Common myeloid progenitor, CD34-positive (primary cell): ENCODE results near the gene SLC19A1.

Source experiments
- CTCF ChIA-PET: fragments of 350-600 bp; sonication (Branson Sonifier 250); formaldehyde crosslinking; loops from one replicate; lab custom pipeline; 2021; ENCODE audit warnings: antibody characterized with exemption; lab: Charles Lee
- POLR2A ChIA-PET: fragments of 350-600 bp; sonication (Branson Sonifier 250); formaldehyde crosslinking; loops from one replicate; lab custom pipeline; 2021; ENCODE audit warnings: antibody characterized with exemption; lab: Charles Lee
- DNase-seq, 3 donors: peaks; one replicate each; pipeline versions ENCODE4 v3.0.0 to v3.0.0-alpha.2; 2013
- H3K27ac ChIP-seq, 2 experiments: 1 replicate in 1 of 2; 2 replicates in 1 of 2; pipeline ENCODE4 v1.7.0; 2013; ENCODE audit warnings: inconsistent platforms in 2 of 2, low read length in 2 of 2, mild to moderate bottlenecking in 2 of 2, low read depth in 1 of 2, moderate library complexity in 1 of 2; ENCODE audit not compliant: severe bottlenecking in 2 of 2, insufficient read depth in 1 of 2, poor library complexity in 1 of 2
- H3K27me3 ChIP-seq, 5 experiments: replicated peaks in 2 of 5; 1 replicate in 3 of 5; 2 replicates in 2 of 5; pipeline versions ENCODE4 v1.6.1 to v1.7.0; 2013; ENCODE audit warnings: low read length in 4 of 5, mild to moderate bottlenecking in 2 of 5, moderate library complexity in 2 of 5, inconsistent platforms in 1 of 5; ENCODE audit not compliant: insufficient read depth in 5 of 5, control insufficient read depth in 4 of 5
- H3K36me3 ChIP-seq, 4 experiments: 1 replicate in 2 of 4; 2 replicates in 2 of 4; pipeline versions ENCODE4 v1.6.1 to v1.7.0; 2013; ENCODE audit warnings: low read length in 3 of 4, control low read depth in 1 of 4, mild to moderate bottlenecking in 1 of 4; ENCODE audit not compliant: control insufficient read depth in 4 of 4, insufficient read depth in 4 of 4
- H3K4me1 ChIP-seq, 4 experiments: 1 replicate in 3 of 4; 2 replicates in 1 of 4; pipeline versions ENCODE4 v1.6.1 to v1.7.1; 2013; ENCODE audit warnings: low read length in 3 of 4, mild to moderate bottlenecking in 3 of 4, control low read depth in 1 of 4, inconsistent platforms in 1 of 4, moderate library complexity in 1 of 4; ENCODE audit not compliant: control insufficient read depth in 4 of 4, insufficient read depth in 4 of 4; ENCODE audit errors: control extremely low read depth in 1 of 4
- H3K4me3 ChIP-seq, 7 experiments: 1 replicate in 4 of 7; 2 replicates in 3 of 7; pipeline versions ENCODE4 v1.5.1 to v1.7.0; 2013; ENCODE audit warnings: mild to moderate bottlenecking in 7 of 7, low read length in 6 of 7, moderate library complexity in 6 of 7, inconsistent platforms in 2 of 7, low read depth in 2 of 7, control low read depth in 1 of 7; ENCODE audit not compliant: insufficient read depth in 4 of 7, control insufficient read depth in 1 of 7; ENCODE audit errors: extremely low read depth in 1 of 7
- H3K9me3 ChIP-seq, 5 experiments: 1 replicate in 4 of 5; 2 replicates in 1 of 5; pipeline versions ENCODE4 v1.6.1 to v1.7.1; 2013; ENCODE audit warnings: low read length in 4 of 5, mild to moderate bottlenecking in 2 of 5, inconsistent platforms in 1 of 5, low read depth in 1 of 5, moderate library complexity in 1 of 5; ENCODE audit not compliant: control insufficient read depth in 4 of 5, insufficient read depth in 2 of 5; ENCODE audit errors: control extremely low read depth in 1 of 5
- WGBS: methylation state at CpG from one replicate; pipeline ENCODE4 v1.1.5; 2013; ENCODE audit not compliant: insufficient coverage; 5-methylcytosine and 5-hydroxymethylcytosine counted together

The SLC19A1 gene

GRCh38 chr21:45580576-45581321, 38.5 kb upstream of the SLC19A1 start:
- peaks cover 0 to 10% (median 0%) of the 10 kb centered on the region in 5 experiments for H3K27me3 ChIP-seq
- 72% methylated on average over 33 of the region's 33 CpGs for WGBS
- POLR2A ChIA-PET: no interaction called here

GRCh38 chr21:45580181-45580575, 37.9 kb upstream of the SLC19A1 start:
- Histone ChIP-seq H3K36me3 (no peaks in the 10 kb centered on the region), H3K9me3 (peaks cover 0 to 14% (median 1%) of the 10 kb centered on the region in 5 experiments), H3K27ac (no peak overlapping the region), H3K27me3 (peaks cover 0 to 10% (median 0%) of the 10 kb centered on the region in 5 experiments), H3K4me3 (no peak overlapping the region), H3K4me1 (no peaks in the 10 kb centered on the region)
- CTCF ChIA-PET: no interaction called here
- 96% methylated on average over 8 of the region's 8 CpGs for WGBS
- POLR2A ChIA-PET: no interaction called here
- no peak for DNase-seq

More at GRCh38 chr21:45580576-45581321, 38.5 kb upstream of the SLC19A1 start:
- CTCF ChIA-PET: no interaction called here
- H3K4me3 ChIP-seq: no peak overlapping the region
- H3K27ac ChIP-seq: no peak overlapping the region
- H3K4me1 ChIP-seq: no peaks in the 10 kb centered on the region
- no peaks in the 10 kb centered on the region for H3K36me3 ChIP-seq
- H3K9me3 ChIP-seq: peaks cover 0 to 14% (median 3%) of the 10 kb centered on the region in 5 experiments
- no peak for DNase-seq

GRCh38 chr21:45579383-45580180, 37.3 kb upstream of the SLC19A1 start:
- WGBS: 93% methylated on average over 27 of the region's 29 CpGs
- no peaks in the 10 kb centered on the region for H3K36me3 ChIP-seq
- ChIA-PET CTCF (no interaction called here), POLR2A (no interaction called here)
- H3K4me3 ChIP-seq: no peak overlapping the region
- no peak overlapping the region for H3K27ac ChIP-seq
- no peak for DNase-seq
- no peaks in the 10 kb centered on the region for H3K4me1 ChIP-seq
- H3K27me3 ChIP-seq: peaks cover 0 to 10% (median 0%) of the 10 kb centered on the region in 5 experiments
- H3K9me3 ChIP-seq: peaks cover 0 to 12% (median 1%) of the 10 kb centered on the region in 5 experiments

- POLR2A ChIA-PET: no interaction called here
- CTCF ChIA-PET: interaction anchor here (1.2 kb wide), 1 partner anchor 26 kb away, joined by 3 read pairs; no protein-coding TSS in a partner anchor
- peaks cover 0 to 10% (median under 1%) of the 10 kb centered on the region in 5 experiments for H3K9me3 ChIP-seq
- H3K4me3 ChIP-seq: no peak overlapping the region
- H3K4me1 ChIP-seq: no peaks in the 10 kb centered on the region
- 95% methylated on average over 12 of the region's 21 CpGs for whole genome bisulfite sequencing
- no peaks in the 10 kb centered on the region for H3K36me3 ChIP-seq
- no peak overlapping the region for H3K27ac ChIP-seq
- DNase-seq: no peak
- H3K27me3 ChIP-seq: peaks cover 0 to 10% (median 0%) of the 10 kb centered on the region in 5 experiments
These were observed 36.7 kb upstream of the SLC19A1 start for GRCh38 chr21:45578811-45579381.

GRCh38 chr21:45578176-45578801, 36.0 kb upstream of the SLC19A1 start:
- H3K27me3 ChIP-seq: peaks cover 0 to 10% (median 0%) of the 10 kb centered on the region in 5 experiments
- CTCF ChIA-PET: interaction anchor here (1.2 kb wide), 1 partner anchor 26 kb away, joined by 3 read pairs; no protein-coding TSS in a partner anchor
- no peaks in the 10 kb centered on the region for H3K4me1 ChIP-seq
- no peak overlapping the region for H3K4me3 ChIP-seq
- POLR2A ChIA-PET: no interaction called here
- H3K27ac ChIP-seq: no peak overlapping the region
- 89% methylated on average over 18 of the region's 21 CpGs for WGBS
- DNase-seq: no peak
- H3K36me3 ChIP-seq: no peaks in the 10 kb centered on the region
- peaks cover 0 to 5% (median 0%) of the 10 kb centered on the region in 5 experiments for H3K9me3 ChIP-seq

- no peak for DNase-seq
- ChIA-PET POLR2A (no interaction called here), CTCF (interaction anchor here (1.2 kb wide), 1 partner anchor 25 kb away, joined by 3 read pairs; no protein-coding TSS in a partner anchor)
- Histone ChIP-seq H3K4me3 (no peak overlapping the region), H3K36me3 (no peaks in the 10 kb centered on the region), H3K27ac (no peak overlapping the region), H3K4me1 (no peaks in the 10 kb centered on the region), H3K9me3 (peaks cover 0 to under 1% (median 0%) of the 10 kb centered on the region in 5 experiments), H3K27me3 (peaks cover 0 to 10% (median 0%) of the 10 kb centered on the region in 5 experiments)
- WGBS: 94% methylated on average over 11 of the region's 12 CpGs
These were observed 35.5 kb upstream of the SLC19A1 start for GRCh38 chr21:45577801-45578175.
